ENCODE results near the gene TIAM1.

GRCh38 chr21:31290765-31291164 is 53.3 kb downstream of the TIAM1 start:
- TF ChIP-seq POLR2A (IDR thresholded peaks at IDR 0.05) (no peak), CTCF (IDR thresholded peaks at IDR 0.05) (no peak)
